Lung (tissue), 12 donors: ENCODE measurements around the gene HMSD. TPM values are rescaled to one million over a fixed set of nuclear protein-coding genes. Genes with fewer than 3 reads are reported as not detected.

Source experiments
- ATAC-seq: fragments of 200-7000 bp; cut with Tn5 transposase; one replicate; pipeline ENCODE4 v1.9.1; 2020; ENCODE audit warnings: moderate number of reproducible peaks; ENCODE audit not compliant: insufficient read depth, low FRiP score
- DNase-seq, 3 donors: peaks; one replicate each; pipeline ENCODE4 v3.0.0-alpha.2; 2013 to 2017
- H3K27ac ChIP-seq, 2 donors: one replicate each; pipeline ENCODE4 v1.5.1; 2013; ENCODE audit warnings: mild to moderate bottlenecking in 2 of 2, moderate library complexity in 2 of 2, control low read depth in 1 of 2, inconsistent platforms in 1 of 2, low read depth in 1 of 2, low read length in 1 of 2
- H3K27me3 ChIP-seq, 3 donors: one replicate each; pipeline ENCODE4 v1.5.1; 2013; ENCODE audit warnings: low read length in 2 of 3; ENCODE audit not compliant: control insufficient read depth in 3 of 3, insufficient read depth in 3 of 3
- H3K36me3 ChIP-seq, 4 donors: one replicate each; pipeline ENCODE4 v1.5.1; 2013; ENCODE audit warnings: low read length in 4 of 4, mild to moderate bottlenecking in 1 of 4, moderate library complexity in 1 of 4; ENCODE audit not compliant: control insufficient read depth in 4 of 4, insufficient read depth in 4 of 4
- H3K4me1 ChIP-seq, 5 donors: one replicate each; pipeline ENCODE4 v1.5.1; 2013; ENCODE audit warnings: low read length in 5 of 5, mild to moderate bottlenecking in 2 of 5, moderate library complexity in 1 of 5; ENCODE audit not compliant: control insufficient read depth in 5 of 5, insufficient read depth in 5 of 5
- H3K4me3 ChIP-seq: one replicate; pipeline ENCODE4 v1.5.1; 2013; ENCODE audit warnings: mild to moderate bottlenecking, control low read depth, moderate library complexity
- H3K9ac ChIP-seq, 2 donors: one replicate each; pipeline ENCODE4 v1.5.1; 2013; ENCODE audit warnings: low read length in 2 of 2, control low read depth in 1 of 2; ENCODE audit not compliant: insufficient read depth in 1 of 2
- H3K9me3 ChIP-seq, 4 donors: one replicate each; pipeline ENCODE4 v1.5.1; 2013; ENCODE audit warnings: low read length in 3 of 4, mild to moderate bottlenecking in 1 of 4, moderate library complexity in 1 of 4; ENCODE audit not compliant: control insufficient read depth in 4 of 4, insufficient read depth in 3 of 4
- WGBS, 2 donors: extraction: QIAGEN DNeasy Blood & Tissue Kit; methylation state at CpG; one replicate each; pipeline ENCODE4 v1.1.7; 2013; 5-methylcytosine and 5-hydroxymethylcytosine counted together
- polyA plus RNA-seq, 2 donors: library from polyadenylated mRNA; stranded (reverse); fragments of 200-250 nt; gene quantifications; one replicate each; pipeline ENCODE4 v1.2.1, GENCODE V29; 2013
- total RNA-seq, 2 donors: library from RNA; depleted of rRNA in 1 of 2; stranded (reverse); fragments of >200 nt in 1 of 2; gene quantifications; one replicate each; pipeline ENCODE4 v1.2.1, GENCODE V29; 2014 to 2021
- TF ChIP-seq, protein P1 (sequence below): IDR thresholded peaks from 2 replicates; pipeline ENCODE4 v1.5.1; 2012; ENCODE audit warnings: mild to moderate bottlenecking; ENCODE audit errors: control extremely low read depth, extremely low read depth
- donor health status: control.
- donor health status: control.
- donor health status: Bipolar disorder and iron deficiency.
- donor health status: healthy.
- donor health status: DM: yes; HTN: yes; CAD: no.

Gene HMSD
- total and polyA plus RNA-seq, 4 donors = 0.17 to 2.3 (median 0.76) TPM

GRCh38 chr18:63972002-63972376 lies 22.9 kb downstream of the HMSD start:
- Histone ChIP-seq H3K27me3 (no peaks in the 10 kb centered on the region), H3K4me1 (peaks cover 0 to 7% (median 0%) of the 10 kb centered on the region in 5 donors), H3K9ac (no peak overlapping the region), H3K9me3 (no peaks in the 10 kb centered on the region), H3K4me3 (no peak overlapping the region), H3K27ac (no peak overlapping the region), H3K36me3 (no peaks in the 10 kb centered on the region)
- WGBS, 2 donors = 42 to 67% methylated on average over 5 of the region's 5 CpGs
- TF ChIP-seq, protein P1, sequence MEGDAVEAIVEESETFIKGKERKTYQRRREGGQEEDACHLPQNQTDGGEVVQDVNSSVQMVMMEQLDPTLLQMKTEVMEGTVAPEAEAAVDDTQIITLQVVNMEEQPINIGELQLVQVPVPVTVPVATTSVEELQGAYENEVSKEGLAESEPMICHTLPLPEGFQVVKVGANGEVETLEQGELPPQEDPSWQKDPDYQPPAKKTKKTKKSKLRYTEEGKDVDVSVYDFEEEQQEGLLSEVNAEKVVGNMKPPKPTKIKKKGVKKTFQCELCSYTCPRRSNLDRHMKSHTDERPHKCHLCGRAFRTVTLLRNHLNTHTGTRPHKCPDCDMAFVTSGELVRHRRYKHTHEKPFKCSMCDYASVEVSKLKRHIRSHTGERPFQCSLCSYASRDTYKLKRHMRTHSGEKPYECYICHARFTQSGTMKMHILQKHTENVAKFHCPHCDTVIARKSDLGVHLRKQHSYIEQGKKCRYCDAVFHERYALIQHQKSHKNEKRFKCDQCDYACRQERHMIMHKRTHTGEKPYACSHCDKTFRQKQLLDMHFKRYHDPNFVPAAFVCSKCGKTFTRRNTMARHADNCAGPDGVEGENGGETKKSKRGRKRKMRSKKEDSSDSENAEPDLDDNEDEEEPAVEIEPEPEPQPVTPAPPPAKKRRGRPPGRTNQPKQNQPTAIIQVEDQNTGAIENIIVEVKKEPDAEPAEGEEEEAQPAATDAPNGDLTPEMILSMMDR = no peak
- ATAC-seq = no peak
- DNase-seq = no peak

DNA sequence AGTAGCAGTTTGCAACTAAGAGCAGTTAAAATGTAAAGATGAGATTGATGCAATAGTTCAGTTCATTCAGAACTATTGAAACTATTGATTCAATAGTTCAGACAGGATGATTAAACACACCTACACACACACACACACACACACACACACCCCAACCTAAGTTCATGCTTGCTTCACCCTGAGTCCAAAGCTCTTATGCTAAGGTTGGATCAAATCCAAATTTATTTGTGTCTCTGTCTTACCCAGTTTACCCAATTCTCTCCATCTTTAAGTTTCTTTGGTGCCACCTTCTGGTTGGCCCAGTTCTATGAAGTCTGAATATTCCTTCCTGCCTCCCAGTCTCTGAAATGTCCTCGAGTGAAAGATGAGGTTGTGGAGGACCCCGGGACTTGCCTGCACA lies 25.9 kb downstream of the HMSD start:
- 28 to 34% methylated on average over 2 of the region's 2 CpGs for WGBS, 2 donors

GRCh38 chr18:63975628-63976027 lies 26.5 kb downstream of the HMSD start:
- Histone ChIP-seq H3K4me1 (peaks cover 0 to 5% (median 0%) of the 10 kb centered on the region in 5 donors), H3K9ac (no peak overlapping the region), H3K36me3 (peaks cover 0 to 4% (median under 1%) of the 10 kb centered on the region in 4 donors), H3K9me3 (no peaks in the 10 kb centered on the region), H3K27ac (no peak overlapping the region), H3K27me3 (no peaks in the 10 kb centered on the region), H3K4me3 (no peak overlapping the region)
- no peak for ATAC-seq
- DNase-seq = no peak
- TF ChIP-seq, protein P1 = no peak
- 36 to 51% methylated on average over 3 of the region's 3 CpGs for WGBS, 2 donors

More for the DNA sequence above, 25.9 kb downstream of the HMSD start:
- DNase-seq (peak in 1 of 3 donors; percentile 10), ATAC-seq (no peak)
- H3K36me3 ChIP-seq = peaks cover 0 to under 1% (median 0%) of the 10 kb centered on the region in 4 donors
- TF ChIP-seq, protein P1 = no peak
- no peak overlapping the region for H3K4me3 ChIP-seq
- H3K4me1 ChIP-seq = peaks cover 0 to 5% (median 0%) of the 10 kb centered on the region in 5 donors
- H3K27ac ChIP-seq = no peak overlapping the region
- no peaks in the 10 kb centered on the region for H3K9me3 ChIP-seq
- no peak overlapping the region for H3K9ac ChIP-seq
- H3K27me3 ChIP-seq = no peaks in the 10 kb centered on the region

DNA sequence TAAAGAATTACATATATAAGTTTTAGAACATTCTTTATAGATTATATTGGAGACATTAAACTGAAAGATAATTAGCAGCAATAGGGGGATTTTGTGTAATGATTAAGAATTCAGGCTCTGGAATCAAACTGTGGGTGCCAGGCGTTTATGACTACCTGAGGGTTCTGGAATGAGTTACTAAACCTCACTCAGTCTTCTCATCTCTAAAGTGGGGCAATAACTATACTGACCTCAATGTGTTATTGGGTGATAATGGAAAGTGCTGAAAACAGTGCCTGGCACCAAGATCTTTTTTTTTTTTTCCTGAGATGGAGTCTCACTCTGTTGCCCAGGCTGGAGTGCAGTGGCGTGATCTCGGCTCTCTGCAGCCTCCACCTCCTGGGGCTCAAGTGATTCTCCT lies 27.9 kb downstream of the HMSD start:
- H3K4me3 ChIP-seq = no peak overlapping the region
- DNase-seq (no peak), ATAC-seq (no peak)
- H3K36me3 ChIP-seq = peaks cover 0 to 11% (median 4%) of the 10 kb centered on the region in 4 donors
- H3K4me1 ChIP-seq = peaks cover 0 to 5% (median 0%) of the 10 kb centered on the region in 5 donors
- TF ChIP-seq, protein P1 = no peak
- no peak overlapping the region for H3K27ac ChIP-seq
- H3K9me3 ChIP-seq = no peaks in the 10 kb centered on the region
- 94 to 95% methylated on average over 3 of the region's 3 CpGs for WGBS, 2 donors
- no peak overlapping the region for H3K9ac ChIP-seq
- no peaks in the 10 kb centered on the region for H3K27me3 ChIP-seq
